H54 (cell line): Measurements from ENCODE around the gene MIR17HG.

Source experiments
- DNase-seq: peaks from one replicate; pipeline ENCODE4 v3.0.0; 2011; ENCODE audit warnings: low spot score, mixed read lengths; ENCODE audit not compliant: insufficient read length
- FAIRE-seq: peaks from 3 replicates; lab custom pipeline; 2011; peaks lifted over from hg19 to GRCh38; lab: Jason Lieb, UNC
- POLR2A ChIP-seq: IDR thresholded peaks from 2 replicates; pipeline ENCODE4 v1.6.1; 2011; ENCODE audit warnings: low read depth, mild to moderate bottlenecking, low read length

MIR17HG gene

GRCh38 chr13:91368676-91369440, 21.4 kb downstream of the MIR17HG start:
- TF ChIP-seq POLR2A, result no peak
- FAIRE-seq, result no peak
- DNase-seq, result no peak

GRCh38 chr13:91369441-91369831, 21.9 kb downstream of the MIR17HG start:
- FAIRE-seq, result peak; percentile 65
- no peak for TF ChIP-seq POLR2A
- DNase-seq, result no peak

- DNase-seq (no peak), FAIRE-seq (peak; percentile 6)
- no peak for TF ChIP-seq POLR2A
These were observed 23.0 kb downstream of the MIR17HG start for GRCh38 chr13:91370501-91370900.

DNA sequence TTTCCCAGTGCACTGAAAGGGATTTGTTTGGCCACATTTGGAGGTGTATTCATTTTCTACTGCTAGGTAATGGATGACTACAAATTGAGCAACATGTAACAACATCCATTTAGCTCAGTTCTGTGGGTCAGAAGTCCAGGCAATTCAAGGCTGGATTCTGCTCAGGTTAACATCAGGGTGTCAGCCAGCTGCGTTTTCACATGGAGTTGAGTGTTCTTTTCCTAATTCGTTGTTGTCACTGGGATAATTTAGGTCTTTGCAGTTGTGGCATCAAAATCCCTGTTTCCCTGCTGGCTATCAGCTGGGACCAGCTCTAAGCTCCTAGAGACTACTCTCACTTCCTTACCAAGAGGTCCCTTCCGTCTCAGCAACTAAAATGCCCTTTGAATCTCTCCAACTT, 25.4 kb downstream of the MIR17HG start:
- DNase-seq, result no peak
- TF ChIP-seq POLR2A, result no peak
- no peak for FAIRE-seq

GRCh38 chr13:91375116-91375729, 27.7 kb downstream of the MIR17HG start:
- FAIRE-seq (peak; percentile 80), DNase-seq (no peak)
- TF ChIP-seq POLR2A, result no peak

DNA sequence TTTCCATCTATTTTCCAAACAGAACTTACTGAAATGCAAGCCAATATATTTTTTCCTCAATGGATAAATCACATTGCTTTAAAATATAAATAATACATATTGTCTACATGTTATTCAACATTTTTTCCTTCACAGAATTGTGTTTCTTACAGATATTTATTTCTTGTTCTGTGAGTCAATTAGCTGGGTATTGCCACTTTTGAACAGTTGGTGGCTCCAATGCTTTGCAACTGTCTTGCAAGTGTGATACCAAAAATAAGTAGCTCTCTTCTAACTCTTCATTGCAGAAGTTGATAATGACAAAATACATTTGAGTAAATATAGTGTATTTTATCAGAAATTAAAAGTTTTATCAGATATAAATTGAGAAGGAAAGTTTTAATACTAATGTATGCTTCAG, 33.9 kb downstream of the MIR17HG start:
- FAIRE-seq (no peak), DNase-seq (no peak)
- no peak for TF ChIP-seq POLR2A

- FAIRE-seq, result no peak
- no peak for TF ChIP-seq POLR2A
- DNase-seq, result no peak
These were observed 36.3 kb downstream of the MIR17HG start for GRCh38 chr13:91383836-91384235.

DNA sequence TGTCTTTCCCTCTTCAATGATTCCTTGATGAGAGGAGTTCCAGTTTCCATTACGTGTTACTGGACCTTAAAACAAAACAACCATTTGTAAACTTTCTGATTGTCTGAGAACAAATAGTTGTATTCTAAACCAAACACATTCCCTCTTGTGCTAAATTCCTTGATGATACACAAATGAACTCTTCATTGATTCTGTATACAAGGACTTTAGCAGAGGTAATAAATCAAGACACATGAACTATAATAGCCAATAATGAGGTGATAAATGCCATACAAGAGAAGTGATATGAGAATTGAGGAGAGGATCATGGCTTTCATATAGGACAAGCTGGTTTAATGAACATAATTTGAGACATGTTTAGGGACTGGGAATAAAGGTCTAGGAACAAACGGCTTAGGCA, 37.4 kb downstream of the MIR17HG start:
- DNase-seq, result no peak
- no peak for TF ChIP-seq POLR2A
- no peak for FAIRE-seq

DNA sequence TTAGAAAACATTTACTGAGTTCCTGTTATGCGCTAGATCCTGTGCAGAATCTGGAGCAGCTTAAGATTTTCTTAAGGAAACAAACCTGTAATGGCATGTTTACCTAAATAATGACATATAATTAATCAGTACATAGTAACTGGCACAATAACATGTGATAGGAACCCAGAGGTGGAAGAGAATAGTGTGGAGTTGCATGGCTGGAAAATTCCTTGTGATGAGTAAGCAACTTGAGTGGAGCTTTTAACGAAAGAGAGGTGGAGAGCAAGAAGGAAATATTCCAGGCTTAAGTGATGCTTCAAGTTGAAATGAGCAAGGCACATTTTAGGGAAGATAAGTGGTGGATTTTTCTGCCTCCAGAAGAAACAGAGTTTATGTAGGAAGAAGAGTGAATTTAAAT, 41.7 kb downstream of the MIR17HG start:
- no peak for TF ChIP-seq POLR2A
- FAIRE-seq (no peak), DNase-seq (no peak)

DNA sequence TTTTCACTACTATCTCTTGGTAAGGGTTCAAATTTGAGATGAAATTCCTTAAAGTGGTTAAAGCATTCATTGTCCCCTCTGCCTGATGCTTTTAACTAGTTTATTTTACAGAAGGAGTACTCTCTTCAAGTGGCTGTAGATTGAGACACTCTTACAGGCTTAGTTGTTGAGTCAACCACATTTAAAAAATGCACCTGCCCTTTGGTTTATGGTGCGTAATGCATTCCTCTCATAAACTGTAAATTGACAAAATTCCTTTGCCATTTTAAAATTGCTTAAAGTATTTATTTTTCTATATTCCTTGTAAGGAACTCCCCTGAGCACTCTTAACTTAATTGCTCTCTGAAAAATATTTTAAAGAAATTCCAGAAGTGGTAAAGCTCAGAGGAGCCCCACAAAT, 50.1 kb downstream of the MIR17HG start:
- TF ChIP-seq POLR2A, result no peak
- no peak for DNase-seq
- FAIRE-seq, result peak; percentile 36

DNA sequence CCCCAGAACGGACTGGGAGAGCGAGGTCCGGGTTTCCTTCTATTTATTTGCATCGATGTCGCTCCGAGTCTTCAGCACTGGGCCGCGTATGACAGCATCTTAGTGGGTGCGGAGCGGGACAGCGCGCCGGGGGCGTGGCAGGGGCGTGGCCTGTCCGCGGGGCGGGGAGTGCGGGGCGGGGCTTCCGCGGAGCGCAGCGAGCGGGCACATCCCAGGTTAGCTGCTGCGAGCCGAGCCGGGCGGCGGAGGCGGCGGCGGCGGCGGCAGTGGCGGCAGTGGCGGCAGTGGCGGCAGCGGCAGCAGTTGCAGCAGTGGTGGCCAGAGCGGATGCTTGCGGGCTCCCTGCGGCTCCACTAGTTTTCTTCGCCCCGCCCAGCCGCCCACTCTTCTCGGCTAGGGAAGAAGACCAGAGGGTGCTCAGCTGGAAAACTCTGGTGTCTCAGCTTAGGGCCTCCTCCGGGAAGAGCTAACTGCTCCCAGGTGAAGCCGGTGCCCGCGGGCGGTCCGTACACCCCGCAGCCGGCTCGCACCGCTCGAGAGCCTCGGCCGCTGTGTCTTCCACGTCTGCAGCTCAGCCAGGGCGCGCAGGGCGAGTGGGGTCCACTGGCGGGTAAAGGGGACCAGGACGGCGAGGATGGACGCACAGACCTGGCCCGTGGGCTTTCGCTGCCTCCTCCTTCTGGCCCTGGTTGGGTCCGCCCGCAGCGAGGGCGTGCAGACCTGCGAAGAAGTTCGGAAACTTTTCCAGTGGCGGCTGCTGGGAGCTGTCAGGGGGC, 51.1 kb downstream of the MIR17HG start, which contains the start of gene GPC5:
Gene GPC5, plus strand, starts transcription at position 209 of the 776 bp plus-strand sequence.
- TF ChIP-seq POLR2A, result no peak
- FAIRE-seq (no peak), DNase-seq (peak; percentile 58)

GRCh38 chr13:91399189-91400062, 51.9 kb downstream of the MIR17HG start:
- no peak for FAIRE-seq
- TF ChIP-seq POLR2A, result no peak

DNA sequence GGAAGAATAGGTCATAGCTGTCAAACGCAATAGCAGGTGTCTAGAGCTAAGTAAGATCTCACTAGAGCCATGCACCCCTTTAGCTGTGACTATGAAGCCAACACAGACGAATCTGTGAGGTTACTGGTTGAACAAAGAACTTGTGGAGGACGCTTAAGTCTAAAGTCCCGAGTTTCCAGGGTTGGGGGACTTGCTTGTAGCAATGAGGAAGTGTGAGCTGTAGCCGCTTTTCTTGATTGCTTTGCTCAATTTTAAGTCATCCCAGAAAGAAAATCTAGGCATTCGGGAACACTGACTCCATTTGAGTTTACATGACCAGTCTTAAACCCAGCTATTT, 52.5 kb downstream of the MIR17HG start:
- FAIRE-seq (no peak), DNase-seq (no peak)
- no peak for TF ChIP-seq POLR2A

More at GRCh38 chr13:91399189-91400062, 51.9 kb downstream of the MIR17HG start:
- DNase-seq, result no peak
